K562 (cell line): Measurements from ENCODE around the gene OR8H1. TPM values are rescaled to one million over a fixed set of nuclear protein-coding genes. Genes with fewer than 3 reads are reported as not detected.

Source experiments
- ATAC-seq: fragments of 200-7000 bp; cut with Tn5 transposase; 3 replicates; pipeline ENCODE4 v1.9.1; 2020; ENCODE audit warnings: moderate library complexity
- BruUV-seq: library from RNA; stranded (reverse); fragments of 400-500 nt; replicated peaks from 2 replicates; lab custom pipeline; 2021; lab: Mats Ljungman, UMichigan
- CTCF ChIA-PET: fragments of 300-600 bp; formaldehyde crosslinking; extraction: SDS; loops from one replicate; lab custom pipeline; 2021; ENCODE audit warnings: low intra/inter-chr PET ratio; lab: Yijun Ruan, JAX
- POLR2A ChIA-PET: fragments of 300-600, 350-650 bp; sonication (Branson Sonifier 250); formaldehyde crosslinking; extraction: SDS; loops from one replicate; lab custom pipeline; 2021; ENCODE audit warnings: antibody characterized with exemption, inconsistent platforms; lab: Yijun Ruan, JAX
- DNase-seq, 4 experiments: peaks; one replicate each; pipeline versions ENCODE4 v3.0.0 to v3.0.0-alpha.2; 2011 to 2018; ENCODE audit warnings: low spot score in 3 of 4, mixed read lengths in 3 of 4; ENCODE audit errors: extremely low read depth in 1 of 4
- FAIRE-seq: peaks from 2 replicates; lab custom pipeline; 2011; peaks lifted over from hg19 to GRCh38; lab: Jason Lieb, UNC
- H2AFZ ChIP-seq: 2 replicates; pipeline ENCODE4 v1.6.0; 2011; ENCODE audit warnings: low read depth, low read length, control low read depth, inconsistent platforms
- H3K27ac ChIP-seq: fragments of 200-600 bp; 3 replicates; pipeline ENCODE4 v1.8.0; 2011; ENCODE audit warnings: low read depth, mild to moderate bottlenecking, control low read depth, inconsistent platforms, low read length, moderate library complexity, mixed read lengths; ENCODE audit errors: extremely low read depth
- H3K27me3 ChIP-seq, 2 experiments: fragments of 300-600 bp in 1 of 2; 2 replicates in 1 of 2; 3 replicates in 1 of 2; pipeline versions ENCODE4 v1.6.0 to v1.8.0; 2011; ENCODE audit warnings: inconsistent platforms in 2 of 2, low read length in 2 of 2, mild to moderate bottlenecking in 1 of 2, mixed read lengths in 1 of 2, moderate library complexity in 1 of 2; ENCODE audit not compliant: control insufficient read depth in 2 of 2, insufficient read depth in 2 of 2
- H3K36me3 ChIP-seq: fragments of 300-600 bp; 3 replicates; pipeline ENCODE4 v1.8.0; 2011; ENCODE audit warnings: mild to moderate bottlenecking, low read length, inconsistent platforms; ENCODE audit not compliant: control insufficient read depth, insufficient read depth
- H3K4me1 ChIP-seq, 2 experiments: fragments of 200-600 bp in 1 of 2; replicated peaks in 1 of 2; 2 replicates in 1 of 2; 3 replicates in 1 of 2; pipeline versions ENCODE4 v1.5.1 to v1.8.0; 2011; ENCODE audit warnings: inconsistent platforms in 2 of 2, low read length in 2 of 2, mild to moderate bottlenecking in 1 of 2, mixed read lengths in 1 of 2, moderate library complexity in 1 of 2; ENCODE audit not compliant: control insufficient read depth in 2 of 2, insufficient read depth in 2 of 2
- H3K4me2 ChIP-seq: 2 replicates; pipeline ENCODE4 v1.6.1; 2011; ENCODE audit warnings: low read length, control low read depth, inconsistent platforms, mixed read lengths; ENCODE audit not compliant: insufficient read depth
- H3K4me3 ChIP-seq: fragments of 200-600 bp; sonication (generic), shearing (Covaris generic); 2 replicates; pipeline ENCODE4 v1.5.1; 2016; ENCODE audit warnings: control low read depth, inconsistent platforms
- H3K79me2 ChIP-seq: fragments of 200-600 bp; 3 replicates; pipeline ENCODE4 v1.8.0; 2011; ENCODE audit warnings: low read length, inconsistent platforms; ENCODE audit not compliant: control insufficient read depth, insufficient read depth
- H3K9ac ChIP-seq, 2 experiments: 2 replicates each; pipeline versions ENCODE4 v1.6.0 to v1.6.1; 2011; ENCODE audit warnings: low read depth in 2 of 2, low read length in 2 of 2, control low read depth in 1 of 2, inconsistent platforms in 1 of 2, mild to moderate bottlenecking in 1 of 2, mixed read lengths in 1 of 2; ENCODE audit not compliant: insufficient read depth in 1 of 2
- H3K9me1 ChIP-seq: one replicate; pipeline ENCODE4 v1.6.0; 2011; ENCODE audit warnings: inconsistent platforms, mild to moderate bottlenecking, low read length, moderate library complexity; ENCODE audit not compliant: control insufficient read depth, insufficient read depth
- H3K9me3 ChIP-seq: replicated peaks from 2 replicates; pipeline ENCODE4 v1.5.1; 2011; ENCODE audit warnings: low read depth, low read length, inconsistent platforms; ENCODE audit not compliant: control insufficient read depth, insufficient read depth
- H4K20me1 ChIP-seq: replicated peaks from 2 replicates; pipeline ENCODE4 v1.6.1; 2011; ENCODE audit warnings: low read length, inconsistent platforms, mixed read lengths; ENCODE audit not compliant: control insufficient read depth, insufficient read depth
- CHCHD3 ChIP-seq: fragments of 250-450 bp; sonication (Bioruptor Pico); IDR thresholded peaks from 2 replicates; pipeline ENCODE4 v2.1.2; 2022; ENCODE audit warnings: mild to moderate bottlenecking
- FOXA3 ChIP-seq, 2 experiments: fragments of 450-650 bp in 1 of 2; sonication (generic) in 1 of 2; formaldehyde crosslinking; IDR thresholded peaks in 1 of 2; conservative IDR thresholded peaks in 1 of 2; 2 replicates each; pipeline versions ENCODE4 v1.4.0 to v1.8.0; 2020 to 2022; ENCODE audit warnings: mild to moderate bottlenecking in 2 of 2, missing genetic modification reagents in 1 of 2
- GMEB1 ChIP-seq: fragments of 250-450 bp; sonication (Bioruptor Pico); IDR thresholded peaks from 2 replicates; pipeline ENCODE4 v1.4.0; 2020; ENCODE audit warnings: mild to moderate bottlenecking
- HMG20A ChIP-seq: fragments of 450-650 bp; formaldehyde crosslinking; conservative IDR thresholded peaks from 2 replicates; pipeline ENCODE4 v1.4.0; 2020; ENCODE audit warnings: mild to moderate bottlenecking, mixed read lengths
- JUND ChIP-seq, 2 experiments: IDR thresholded peaks; 2 replicates in 1 of 2; 3 replicates in 1 of 2; pipeline ENCODE4 v1.6.1; 2011; ENCODE audit warnings: borderline replicate concordance in 2 of 2, low read depth in 2 of 2, low read length in 2 of 2, improper control_type of control experiment in 1 of 2, missing biosample characterization in 1 of 2, missing genetic modification characterization in 1 of 2, missing genetic modification reagents in 1 of 2
- MNT ChIP-seq, 2 experiments: fragments of 450-650 bp; conservative IDR thresholded peaks; 2 replicates each; pipeline ENCODE4 v1.6.1; 2017; ENCODE audit warnings: mild to moderate bottlenecking in 2 of 2, moderate library complexity in 2 of 2
- NCOR1 ChIP-seq: fragments of 450-650 bp; IDR thresholded peaks from 2 replicates; pipeline ENCODE4 v1.6.1; 2016; ENCODE audit warnings: mild to moderate bottlenecking, moderate library complexity
- NFE2 ChIP-seq: IDR thresholded peaks from 2 replicates; pipeline ENCODE4 v1.6.1; 2014; ENCODE audit warnings: antibody characterized with exemption, low read depth
- PURB ChIP-seq: sonication (generic); formaldehyde crosslinking; IDR thresholded peaks from 2 replicates; pipeline ENCODE4 v1.9.0; 2021; ENCODE audit warnings: low read depth, mild to moderate bottlenecking, missing genetic modification reagents
- RHOXF2B ChIP-seq: fragments of 250-450 bp; sonication (Bioruptor Pico); conservative IDR thresholded peaks from 2 replicates; pipeline ENCODE4 v1.5.1; 2021
- STAT5A ChIP-seq: IDR thresholded peaks from 2 replicates; pipeline ENCODE4 v1.6.1; 2012; ENCODE audit warnings: low read length, inconsistent platforms, borderline replicate concordance
- ZNF436 ChIP-seq: fragments of 250-450, 450-650 bp; sonication (Bioruptor Pico); formaldehyde crosslinking; IDR thresholded peaks from 2 replicates; pipeline ENCODE4 v1.7.0; 2020; ENCODE audit warnings: mild to moderate bottlenecking
- ZNF75A ChIP-seq: fragments of 450-650 bp; formaldehyde crosslinking; IDR thresholded peaks from 2 replicates; pipeline ENCODE4 v1.4.0; 2020; ENCODE audit warnings: mild to moderate bottlenecking
- ZSCAN29 ChIP-seq: fragments of 450-650 bp; IDR thresholded peaks from 2 replicates; pipeline ENCODE4 v1.6.1; 2017
- WGBS: fragments of 100-300 bp; shearing (Covaris generic); methylation state at CpG from one replicate; pipeline ENCODE4 v1.1.6; 2016; ENCODE audit warnings: low coverage, mixed read lengths; ENCODE audit not compliant: insufficient coverage; ENCODE audit errors: missing lambda C conversion rate; 5-methylcytosine and 5-hydroxymethylcytosine counted together
- in situ Hi-C: fragments of 300-500 bp; cut with MboI; formaldehyde crosslinking; loops from 4 replicates; pipeline ENCODE4 v1.15.0; 2018; ENCODE audit warnings: inconsistent platforms, mixed read lengths
- intact Hi-C: fragments of 100-400 bp; cut with micrococcal nuclease; formaldehyde crosslinking; loops from 2 replicates; pipeline ENCODE4 v1.14.2; 2022
- polyA plus RNA-seq, 8 experiments: library from polyadenylated mRNA; depleted of rRNA in 4 of 8; stranded (reverse) in 5 of 8; unstranded in 3 of 8; fragments of >200 nt; fragmentation: Nextera tagmentation in 2 of 8; fragmentation: Illumina TruSeq in 1 of 8; extraction: Ambion mirVana in 2 of 8; extraction: Trizol in 1 of 8; gene quantifications; 2 replicates each; pipeline versions ENCODE4 v1.2.1 to v1.2.3, GENCODE V29; 2011 to 2014; ENCODE audit warnings: inconsistent platforms in 1 of 8, missing spikeins in 1 of 8
- total RNA-seq, 7 experiments: library from RNA; depleted of rRNA in 6 of 7; stranded (reverse); fragments of >200 nt in 6 of 7; fragmentation: Illumina TruSeq in 2 of 7; extraction: Trizol in 2 of 7; gene quantifications; 2 replicates each; pipeline versions ENCODE4 v1.2.1 to v1.2.3, GENCODE V29; 2011 to 2021; ENCODE audit warnings: low replicate concordance in 1 of 7
- TF ChIP-seq, protein P1 (sequence below): fragments of 250-450 bp; sonication (Bioruptor Pico); IDR thresholded peaks from 2 replicates; pipeline ENCODE4 v1.4.0; 2020; ENCODE audit warnings: mild to moderate bottlenecking, moderate library complexity
- TF ChIP-seq, protein P2 (sequence below): sonication (generic); formaldehyde crosslinking; IDR thresholded peaks from 2 replicates; pipeline ENCODE4 v1.8.0; 2022; ENCODE audit warnings: missing genetic modification reagents, mild to moderate bottlenecking, moderate library complexity, borderline replicate concordance

OR8H1 gene
- total and polyA plus RNA-seq, 9 of the 15 experiments (the other 6 are each of a cell fraction or from before 2014, with no cell fraction given): not detected

GRCh38 chr11:56333156-56333555 lies 41.1 kb upstream of the OR8H1 start:
- ATAC-seq: no peak
- no peak overlapping the region for H3K4me2 ChIP-seq
- H3K9ac ChIP-seq: no peak overlapping the region
- ChIA-PET POLR2A (no interaction called here), CTCF (no interaction called here)
- TF ChIP-seq MNT (conservative IDR thresholded peaks at IDR 0.05) (no peak), PURB (CRISPR knock-in tag) (no peak), JUND (IDR thresholded peaks at IDR 0.05; ENCODE audit: borderline replicate concordance, low read depth, low read length) (no peak), JUND (tag; IDR thresholded peaks at IDR 0.05; ENCODE audit: borderline replicate concordance, low read depth, low read length) (no peak), NCOR1 (no peak), ZNF75A (CRISPR knock-in tag) (no peak), ZSCAN29 (no peak), FOXA3 (CRISPR knock-in tag; conservative IDR thresholded peaks at IDR 0.05 in 1 of 2, IDR thresholded peaks at IDR 0.05 in 1 of 2) (no peak), ZNF436 (CRISPR knock-in tag) (no peak), NFE2 (no peak), GMEB1 (CRISPR knock-in tag) (no peak), HMG20A (CRISPR knock-in tag) (no peak), RHOXF2B (no peak), CHCHD3 (CRISPR knock-in tag) (no peak), STAT5A (no peak)
- TF ChIP-seq, protein P1, sequence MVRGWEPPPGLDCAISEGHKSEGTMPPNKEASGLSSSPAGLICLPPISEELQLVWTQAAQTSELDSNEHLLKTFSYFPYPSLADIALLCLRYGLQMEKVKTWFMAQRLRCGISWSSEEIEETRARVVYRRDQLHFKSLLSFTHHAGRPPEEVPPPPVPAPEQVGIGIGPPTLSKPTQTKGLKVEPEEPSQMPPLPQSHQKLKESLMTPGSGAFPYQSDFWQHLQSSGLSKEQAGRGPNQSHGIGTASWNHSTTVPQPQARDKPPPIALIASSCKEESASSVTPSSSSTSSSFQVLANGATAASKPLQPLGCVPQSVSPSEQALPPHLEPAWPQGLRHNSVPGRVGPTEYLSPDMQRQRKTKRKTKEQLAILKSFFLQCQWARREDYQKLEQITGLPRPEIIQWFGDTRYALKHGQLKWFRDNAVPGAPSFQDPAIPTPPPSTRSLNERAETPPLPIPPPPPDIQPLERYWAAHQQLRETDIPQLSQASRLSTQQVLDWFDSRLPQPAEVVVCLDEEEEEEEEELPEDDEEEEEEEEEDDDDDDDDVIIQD (CRISPR knock-in tag): no peak
- TF ChIP-seq, protein P2, sequence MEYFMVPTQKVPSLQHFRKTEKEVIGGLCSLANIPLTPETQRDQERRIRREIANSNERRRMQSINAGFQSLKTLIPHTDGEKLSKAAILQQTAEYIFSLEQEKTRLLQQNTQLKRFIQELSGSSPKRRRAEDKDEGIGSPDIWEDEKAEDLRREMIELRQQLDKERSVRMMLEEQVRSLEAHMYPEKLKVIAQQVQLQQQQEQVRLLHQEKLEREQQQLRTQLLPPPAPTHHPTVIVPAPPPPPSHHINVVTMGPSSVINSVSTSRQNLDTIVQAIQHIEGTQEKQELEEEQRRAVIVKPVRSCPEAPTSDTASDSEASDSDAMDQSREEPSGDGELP (CRISPR knock-in tag): no peak
- H3K27me3 ChIP-seq: no peaks in the 10 kb centered on the region
- no peak for FAIRE-seq
- H2AFZ ChIP-seq: no peak overlapping the region
- intact Hi-C loops (no loop called here), in situ Hi-C loops (no loop called here)
- H4K20me1 ChIP-seq: no peaks in the 10 kb centered on the region
- no peaks in the 10 kb centered on the region for H3K9me3 ChIP-seq
- no peak for DNase-seq
- no peaks in the 10 kb centered on the region for H3K36me3 ChIP-seq
- no peak overlapping the region for H3K27ac ChIP-seq
- no peaks in the 10 kb centered on the region for H3K4me1 ChIP-seq
- H3K4me3 ChIP-seq: no peak overlapping the region
- H3K79me2 ChIP-seq: no peaks in the 10 kb centered on the region
- H3K9me1 ChIP-seq: no peaks in the 10 kb centered on the region
- 4% methylated on average over 3 of the region's 3 CpGs for WGBS
- BruUV-seq: no TSS peak
